Neuronal stem cell (in vitro differentiated cells): ENCODE results near the gene LTB.

ENCODE experiments used
- DNase-seq: peaks from one replicate; pipeline ENCODE4 v3.0.0-alpha.2; 2013; ENCODE audit warnings: low spot score
- H2AFZ ChIP-seq: one replicate; pipeline ENCODE4 v1.6.1; 2013; ENCODE audit warnings: mild to moderate bottlenecking, low read length, inconsistent platforms
- H2AK5ac ChIP-seq: 2 replicates; pipeline ENCODE4 v1.6.1; 2013; ENCODE audit warnings: low read depth, mild to moderate bottlenecking, inconsistent platforms, low read length, moderate library complexity, mixed read lengths
- H2BK120ac ChIP-seq: 2 replicates; pipeline ENCODE4 v1.6.1; 2013; ENCODE audit warnings: low read depth, mild to moderate bottlenecking, inconsistent platforms, low read length, moderate library complexity, mixed read lengths
- H2BK12ac ChIP-seq: one replicate; pipeline ENCODE4 v1.6.1; 2013; ENCODE audit warnings: low read length, inconsistent platforms
- H2BK15ac ChIP-seq: 2 replicates; pipeline ENCODE4 v1.6.1; 2013; ENCODE audit warnings: mild to moderate bottlenecking, low read length, inconsistent platforms, mixed read lengths
- H2BK5ac ChIP-seq: one replicate; pipeline ENCODE4 v1.6.1; 2013; ENCODE audit warnings: inconsistent platforms, mild to moderate bottlenecking, low read length, moderate library complexity
- H3K14ac ChIP-seq: one replicate; pipeline ENCODE4 v1.6.1; 2013; ENCODE audit warnings: low read length, inconsistent platforms
- H3K18ac ChIP-seq: 2 replicates; pipeline ENCODE4 v1.6.1; 2013; ENCODE audit warnings: low read length, inconsistent platforms
- H3K23ac ChIP-seq: 2 replicates; pipeline ENCODE4 v1.6.1; 2013; ENCODE audit warnings: low read depth, mild to moderate bottlenecking, mixed read lengths, low read length, inconsistent platforms; ENCODE audit not compliant: poor library complexity
- H3K27ac ChIP-seq: replicated peaks from 3 replicates; pipeline ENCODE4 v1.5.1; 2013; ENCODE audit warnings: low read length, inconsistent platforms
- H3K27me3 ChIP-seq, 3 experiments: 2 replicates each; pipeline ENCODE4 v1.6.1; 2013; ENCODE audit warnings: low read length in 3 of 3, mild to moderate bottlenecking in 2 of 3, inconsistent platforms in 1 of 3, low read depth in 1 of 3, mixed read lengths in 1 of 3, moderate library complexity in 1 of 3; ENCODE audit not compliant: control insufficient read depth in 3 of 3, insufficient read depth in 3 of 3
- H3K36me3 ChIP-seq, 2 donors: replicated peaks in 1 of 2; 2 replicates each; pipeline ENCODE4 v1.6.1; 2013; ENCODE audit warnings: low read length in 2 of 2; ENCODE audit not compliant: control insufficient read depth in 2 of 2, insufficient read depth in 2 of 2
- H3K4ac ChIP-seq: 2 replicates; pipeline ENCODE4 v1.6.1; 2013; ENCODE audit warnings: inconsistent platforms, mild to moderate bottlenecking, low read length, moderate library complexity
- H3K4me1 ChIP-seq, 2 donors: 1 replicate in 1 of 2; 2 replicates in 1 of 2; pipeline ENCODE4 v1.6.1; 2013; ENCODE audit warnings: low read length in 2 of 2, low read depth in 1 of 2; ENCODE audit not compliant: control insufficient read depth in 2 of 2, insufficient read depth in 1 of 2
- H3K4me2 ChIP-seq: one replicate; pipeline ENCODE4 v1.6.1; 2013; ENCODE audit warnings: mild to moderate bottlenecking, low read length, inconsistent platforms; ENCODE audit not compliant: insufficient read depth, poor library complexity, severe bottlenecking
- H3K4me3 ChIP-seq, 2 donors: 2 replicates each; pipeline ENCODE4 v1.5.1; 2013; ENCODE audit warnings: low read length in 2 of 2, mild to moderate bottlenecking in 2 of 2, inconsistent platforms in 1 of 2, moderate library complexity in 1 of 2
- H3K79me1 ChIP-seq: one replicate; pipeline ENCODE4 v1.6.1; 2013; ENCODE audit warnings: low read depth, mild to moderate bottlenecking, inconsistent platforms, low read length, moderate library complexity
- H3K9ac ChIP-seq: one replicate; pipeline ENCODE4 v1.6.1; 2013; ENCODE audit warnings: mild to moderate bottlenecking, low read depth, low read length, inconsistent platforms; ENCODE audit not compliant: poor library complexity
- H3K9me3 ChIP-seq, 2 donors: replicated peaks in 1 of 2; 2 replicates each; pipeline versions ENCODE3 to v1.6.1; 2013; ENCODE audit warnings: low read length in 2 of 2, mild to moderate bottlenecking in 2 of 2, inconsistent platforms in 1 of 2, low read depth in 1 of 2, mixed read lengths in 1 of 2, moderate library complexity in 1 of 2; ENCODE audit not compliant: control insufficient read depth in 2 of 2, insufficient read depth in 1 of 2
- H4K8ac ChIP-seq: one replicate; pipeline ENCODE4 v1.6.1; 2013; ENCODE audit warnings: low read depth, mild to moderate bottlenecking, inconsistent platforms, low read length, moderate library complexity
- H4K91ac ChIP-seq: one replicate; pipeline ENCODE4 v1.6.1; 2013; ENCODE audit warnings: low read length, low read depth, mild to moderate bottlenecking, inconsistent platforms; ENCODE audit not compliant: poor library complexity
- WGBS, 2 donors: extraction: QIAGEN DNeasy Blood & Tissue Kit; methylation state at CpG; one replicate each; pipeline ENCODE4 v1.1.7; 2013; ENCODE audit warnings: missing lambda C conversion rate in 2 of 2, mixed read lengths in 1 of 2; ENCODE audit not compliant: insufficient read length in 2 of 2, insufficient replicate concordance in 1 of 2; ENCODE audit errors: extremely low coverage in 2 of 2; 5-methylcytosine and 5-hydroxymethylcytosine counted together

LTB gene

GRCh38 chr6:31559958-31560696, 22.1 kb downstream of the LTB start:
- H2AK5ac ChIP-seq = no peak overlapping the region
- H3K4me2 ChIP-seq = no peak overlapping the region
- no peak overlapping the region for H3K27ac ChIP-seq
- H2BK5ac ChIP-seq = no peak overlapping the region
- DNase-seq = no peak
- no peak overlapping the region for H2AFZ ChIP-seq
- no peak overlapping the region for H2BK12ac ChIP-seq
- peak overlapping the region in 1 of 2 donors; percentile 40 for H3K4me3 ChIP-seq
- peaks cover 0 to 7% of the 10 kb centered on the region in 2 donors for H3K4me1 ChIP-seq
- no peak overlapping the region for H3K23ac ChIP-seq
- no peaks in the 10 kb centered on the region for H3K27me3 ChIP-seq
- H3K36me3 ChIP-seq = peaks cover 35 to 55% of the 10 kb centered on the region in 2 donors
- H3K4ac ChIP-seq = no peak overlapping the region
- peaks cover 6% of the 10 kb centered on the region for H3K79me1 ChIP-seq
- no peak overlapping the region for H3K14ac ChIP-seq
- H2BK120ac ChIP-seq = no peak overlapping the region
- no peak overlapping the region for H3K18ac ChIP-seq
- H3K9me3 ChIP-seq = no peaks in the 10 kb centered on the region
- H4K91ac ChIP-seq = no peak overlapping the region
- no CpG with 5 or more reads among the region's 7 CpGs for WGBS, 2 donors
- no peak overlapping the region for H2BK15ac ChIP-seq
- no peak overlapping the region for H4K8ac ChIP-seq
- no peak overlapping the region for H3K9ac ChIP-seq

GRCh38 chr6:31559606-31559957, 22.6 kb downstream of the LTB start:
- H2BK15ac ChIP-seq = no peak overlapping the region
- no peak for DNase-seq
- no peak overlapping the region for H2BK12ac ChIP-seq
- H2AK5ac ChIP-seq = no peak overlapping the region
- H3K18ac ChIP-seq = no peak overlapping the region
- no peak overlapping the region for H4K8ac ChIP-seq
- H3K79me1 ChIP-seq = peaks cover 6% of the 10 kb centered on the region
- no peak overlapping the region for H3K9ac ChIP-seq
- no peaks in the 10 kb centered on the region for H3K27me3 ChIP-seq
- H3K4me1 ChIP-seq = peaks cover 0 to 7% of the 10 kb centered on the region in 2 donors
- H3K4ac ChIP-seq = no peak overlapping the region
- peak overlapping the region; percentile 43 for H3K23ac ChIP-seq
- H2BK5ac ChIP-seq = no peak overlapping the region
- H2BK120ac ChIP-seq = no peak overlapping the region
- H3K9me3 ChIP-seq = no peaks in the 10 kb centered on the region
- H4K91ac ChIP-seq = no peak overlapping the region
- H3K27ac ChIP-seq = no peak overlapping the region
- H3K36me3 ChIP-seq = peaks cover 35 to 59% of the 10 kb centered on the region in 2 donors
- H2AFZ ChIP-seq = no peak overlapping the region
- H3K4me2 ChIP-seq = no peak overlapping the region
- no peak overlapping the region for H3K4me3 ChIP-seq
- H3K14ac ChIP-seq = no peak overlapping the region
- no CpG with 5 or more reads among the region's 4 CpGs for WGBS, 2 donors

GRCh38 chr6:31558631-31559500, 23.4 kb downstream of the LTB start:
- Histone ChIP-seq H3K9me3 (no peaks in the 10 kb centered on the region), H2AK5ac (no peak overlapping the region), H2BK120ac (no peak overlapping the region), H3K79me1 (peaks cover 6% of the 10 kb centered on the region), H3K27ac (no peak overlapping the region), H3K18ac (no peak overlapping the region), H4K91ac (no peak overlapping the region), H2BK15ac (no peak overlapping the region), H2BK12ac (no peak overlapping the region), H3K4me1 (peaks cover 0 to 7% of the 10 kb centered on the region in 2 donors), H3K27me3 (no peaks in the 10 kb centered on the region), H2AFZ (no peak overlapping the region), H3K4me2 (no peak overlapping the region), H3K9ac (no peak overlapping the region), H3K14ac (no peak overlapping the region), H2BK5ac (no peak overlapping the region), H3K4me3 (no peak overlapping the region), H3K4ac (no peak overlapping the region), H4K8ac (no peak overlapping the region), H3K36me3 (peaks cover 37 to 66% of the 10 kb centered on the region in 2 donors), H3K23ac (peak overlapping the region; percentile 43)
- WGBS, 2 donors = no CpG with 5 or more reads among the region's 14 CpGs
- DNase-seq = no peak

GRCh38 chr6:31558318-31558625, 24.0 kb downstream of the LTB start:
- no peak overlapping the region for H3K18ac ChIP-seq
- no peak overlapping the region for H4K8ac ChIP-seq
- no peak overlapping the region for H3K14ac ChIP-seq
- no peak overlapping the region for H3K4me2 ChIP-seq
- no peak overlapping the region for H3K4ac ChIP-seq
- no peak overlapping the region for H3K9ac ChIP-seq
- no peak overlapping the region for H2BK120ac ChIP-seq
- no peaks in the 10 kb centered on the region for H3K27me3 ChIP-seq
- H3K9me3 ChIP-seq = no peaks in the 10 kb centered on the region
- no peak overlapping the region for H2AK5ac ChIP-seq
- H2BK5ac ChIP-seq = no peak overlapping the region
- H2BK12ac ChIP-seq = no peak overlapping the region
- H3K4me1 ChIP-seq = peaks cover 0 to 7% of the 10 kb centered on the region in 2 donors
- H2AFZ ChIP-seq = no peak overlapping the region
- H3K23ac ChIP-seq = peak overlapping the region; percentile 73
- H3K79me1 ChIP-seq = peaks cover 6% of the 10 kb centered on the region
- peaks cover 37 to 72% of the 10 kb centered on the region in 2 donors for H3K36me3 ChIP-seq
- H3K27ac ChIP-seq = no peak overlapping the region
- no CpG with 5 or more reads among the region's 8 CpGs for WGBS, 2 donors
- no peak for DNase-seq
- no peak overlapping the region for H2BK15ac ChIP-seq
- H4K91ac ChIP-seq = no peak overlapping the region
- no peak overlapping the region for H3K4me3 ChIP-seq
